OCI-LY7 (cell line): ENCODE data around the gene KLHL25. TPM values are rescaled to one million over a fixed set of nuclear protein-coding genes. Genes with fewer than 3 reads are reported as not detected.

Source experiments
- BruUV-seq: library from RNA; stranded (reverse); fragments of 400-500 nt; replicated peaks from 2 replicates; lab custom pipeline; 2021; lab: Mats Ljungman, UMichigan
- CTCF ChIA-PET: fragments of 300-600 bp; sonication (Branson Sonifier 250); formaldehyde crosslinking; loops from one replicate; lab custom pipeline; 2022; ENCODE audit warnings: antibody characterized with exemption; ENCODE audit not compliant: unreplicated experiment; lab: Charles Lee
- POLR2A ChIA-PET: fragments of 300-600 bp; sonication (Branson Sonifier 250); formaldehyde crosslinking; loops from one replicate; lab custom pipeline; 2022; ENCODE audit warnings: antibody characterized with exemption; lab: Charles Lee
- DNase-seq: peaks from one replicate; pipeline ENCODE4 v3.0.0-alpha.2; 2015; ENCODE audit warnings: low spot score
- H2AFZ ChIP-seq: fragments of 200-600 bp; sonication (generic), shearing (Covaris generic); 2 replicates; pipeline ENCODE4 v1.6.1; 2014; ENCODE audit warnings: mild to moderate bottlenecking, antibody characterized with exemption, low read length, moderate library complexity
- H3K27ac ChIP-seq: fragments of 200-600 bp; sonication (generic); 2 replicates; pipeline ENCODE4 v1.5.1; 2014; ENCODE audit warnings: mixed run types, low read depth, mild to moderate bottlenecking, moderate library complexity, low read length, inconsistent platforms; ENCODE audit not compliant: poor library complexity, severe bottlenecking
- H3K36me3 ChIP-seq: fragments of 200-600 bp; sonication (generic); 2 replicates; pipeline ENCODE4 v1.6.1; 2014; ENCODE audit warnings: mild to moderate bottlenecking, antibody characterized with exemption, low read length, moderate library complexity, mixed read lengths; ENCODE audit not compliant: insufficient read depth
- H3K4me1 ChIP-seq: fragments of 200-600 bp; sonication (generic); 2 replicates; pipeline ENCODE4 v1.5.1; 2014; ENCODE audit warnings: mild to moderate bottlenecking, low read length; ENCODE audit not compliant: insufficient read depth, poor library complexity, severe bottlenecking
- H3K4me2 ChIP-seq: fragments of 200-600 bp; sonication (generic); 2 replicates; pipeline ENCODE4 v1.6.1; 2014; ENCODE audit warnings: mild to moderate bottlenecking, low read length
- H3K4me3 ChIP-seq: fragments of 200-600 bp; sonication (generic); 2 replicates; pipeline ENCODE4 v1.5.1; 2014; ENCODE audit warnings: mild to moderate bottlenecking, low read depth, low read length; ENCODE audit not compliant: poor library complexity, severe bottlenecking
- H3K79me2 ChIP-seq: fragments of 200-600 bp; sonication (generic); 2 replicates; pipeline ENCODE4 v1.6.1; 2016; ENCODE audit warnings: low read depth, mild to moderate bottlenecking, low read length, moderate library complexity, mixed read lengths; ENCODE audit not compliant: insufficient read depth
- H3K9me2 ChIP-seq: fragments of 200-600 bp; sonication (generic); 2 replicates; pipeline ENCODE4 v1.6.1; 2016; ENCODE audit warnings: mild to moderate bottlenecking, low read length, mixed read lengths; ENCODE audit not compliant: insufficient read depth
- H3K9me3 ChIP-seq: fragments of 200-600 bp; sonication (generic); 2 replicates; pipeline ENCODE4 v1.6.1; 2014; ENCODE audit warnings: mild to moderate bottlenecking, mixed run types, low read length, mixed read lengths
- H4K20me1 ChIP-seq: fragments of 200-600 bp; sonication (generic); 2 replicates; pipeline ENCODE4 v1.6.1; 2014; ENCODE audit warnings: mild to moderate bottlenecking, antibody characterized with exemption, low read length, moderate library complexity, mixed read lengths; ENCODE audit not compliant: insufficient read depth
- CTCF ChIP-seq: fragments of 200-600 bp; sonication (generic); conservative IDR thresholded peaks from 2 replicates; pipeline ENCODE4 v1.5.1; 2014; ENCODE audit warnings: mild to moderate bottlenecking, antibody characterized with exemption, low read length, moderate library complexity, mixed read lengths
- EZH2phosphoT487 ChIP-seq: fragments of 200-600 bp; sonication (generic); IDR thresholded peaks from 2 replicates; pipeline ENCODE4 v1.6.1; 2018; ENCODE audit warnings: low read depth, borderline replicate concordance, mild to moderate bottlenecking, mixed run types, antibody characterized with exemption, low read length, moderate library complexity, mixed read lengths
- intact Hi-C: fragments of 100-400 bp; cut with micrococcal nuclease; formaldehyde crosslinking; loops from one replicate; pipeline ENCODE4 v1.10.0; 2022; ENCODE audit not compliant: unreplicated experiment
- total RNA-seq, 2 experiments: library from RNA; depleted of rRNA in 1 of 2; stranded (reverse); fragments of >200 nt in 1 of 2; shearing (Covaris generic) in 1 of 2; gene quantifications; 2 replicates each; pipeline ENCODE4 v1.2.3, GENCODE V29; 2014 to 2022

The KLHL25 gene
- total RNA-seq, 2 experiments from 2014 or later = 5.1 to 7.7 TPM

- no peak overlapping the region for H2AFZ ChIP-seq
Measured at GRCh38 chr15:85785887-85786780, 8.6 kb downstream of the KLHL25 start.

GRCh38 chr15:85782064-85782463 lies 12.7 kb downstream of the KLHL25 start:
- intact Hi-C loops = no loop called here
- no TSS peak for BruUV-seq
- POLR2A ChIA-PET = no interaction called here

More at GRCh38 chr15:85785887-85786780, 8.6 kb downstream of the KLHL25 start:
- H3K4me2 ChIP-seq = peak overlapping the region; percentile 61
- no TSS peak for BruUV-seq
- H3K4me1 ChIP-seq = peaks cover 16% of the 10 kb centered on the region
- ChIA-PET POLR2A (interaction anchor here (0.6 kb wide), 1 partner anchor 344 kb away, joined by 3 read pairs; no protein-coding TSS in a partner anchor), CTCF (no interaction called here)
- no peak for DNase-seq
- no peak for TF ChIP-seq CTCF
- TF ChIP-seq EZH2phosphoT487 = no peak
- no peaks in the 10 kb centered on the region for H3K9me3 ChIP-seq
- no peaks in the 10 kb centered on the region for H4K20me1 ChIP-seq
- H3K36me3 ChIP-seq = no peaks in the 10 kb centered on the region
- H3K27ac ChIP-seq = no peak overlapping the region
- no peak overlapping the region for H3K4me3 ChIP-seq
- no peaks in the 10 kb centered on the region for H3K9me2 ChIP-seq
- intact Hi-C loops = no loop called here
- H3K79me2 ChIP-seq = no peaks in the 10 kb centered on the region

More at GRCh38 chr15:85782064-85782463, 12.7 kb downstream of the KLHL25 start:
- H3K9me3 ChIP-seq = no peaks in the 10 kb centered on the region
- no peaks in the 10 kb centered on the region for H3K9me2 ChIP-seq
- H2AFZ ChIP-seq = no peak overlapping the region
- H3K4me1 ChIP-seq = peaks cover 16% of the 10 kb centered on the region
- no peaks in the 10 kb centered on the region for H4K20me1 ChIP-seq
- H3K4me3 ChIP-seq = no peak overlapping the region
- H3K27ac ChIP-seq = no peak overlapping the region
- no peak for DNase-seq
- CTCF ChIA-PET = no interaction called here
- H3K4me2 ChIP-seq = no peak overlapping the region
- TF ChIP-seq EZH2phosphoT487 (no peak), CTCF (no peak)
- H3K36me3 ChIP-seq = no peaks in the 10 kb centered on the region
- no peaks in the 10 kb centered on the region for H3K79me2 ChIP-seq
